Thyroid gland (tissue), 4 donors: ENCODE results near the gene CYP3A5. TPM values are rescaled to one million over a fixed set of nuclear protein-coding genes. Genes with fewer than 3 reads are reported as not detected.
"Not testable (repeated sequence)": the region's sequence is repeated elsewhere in the genome, so short reads cannot be mapped to it uniquely, and the experiment has no call there.

Experiments used
- DNase-seq, 2 donors: peaks; one replicate each; pipeline ENCODE4 v3.0.0-alpha.2; 2019
- H3K27ac ChIP-seq, 3 donors: fragments of 200-600 bp; sonication (generic); 1 replicate in 2 of 3; 2 replicates in 1 of 3; pipeline ENCODE4 v1.5.1; 2016 to 2019; ENCODE audit warnings: mild to moderate bottlenecking in 1 of 3, moderate library complexity in 1 of 3
- H3K27me3 ChIP-seq: fragments of 200-600 bp; sonication (generic); one replicate; pipeline ENCODE4 v1.5.1; 2019
- H3K36me3 ChIP-seq, 2 donors: fragments of 200-600 bp; sonication (generic); one replicate each; pipeline ENCODE4 v1.5.1; 2016 to 2019
- H3K4me1 ChIP-seq, 2 donors: fragments of 200-600 bp; sonication (generic); one replicate each; pipeline ENCODE4 v1.5.1; 2017 to 2019
- H3K4me3 ChIP-seq, 3 donors: fragments of 200-600 bp; sonication (generic); replicated peaks in 1 of 3; 1 replicate in 2 of 3; 2 replicates in 1 of 3; pipeline ENCODE4 v1.5.1; 2016; ENCODE audit warnings: mild to moderate bottlenecking in 1 of 3
- H3K9me3 ChIP-seq: fragments of 200-600 bp; sonication (generic); one replicate; pipeline ENCODE4 v1.5.1; 2017
- CTCF ChIP-seq, 6 experiments: fragments of 200-600 bp in 3 of 6; fragments of 450-650 bp in 3 of 6; sonication (generic) in 3 of 6; IDR thresholded peaks; one replicate each; pipeline ENCODE4 v1.5.1; 2016 to 2019; ENCODE audit warnings: antibody characterized with exemption in 6 of 6, mild to moderate bottlenecking in 2 of 6, inconsistent platforms in 1 of 6, moderate library complexity in 1 of 6
- POLR2A ChIP-seq, 2 donors: fragments of 450-650 bp; IDR thresholded peaks; one replicate each; pipeline ENCODE4 v1.6.1; 2017; ENCODE audit warnings: antibody characterized with exemption in 2 of 2, mild to moderate bottlenecking in 2 of 2, moderate library complexity in 1 of 2
- WGBS, 2 donors: methylation state at CpG; one replicate each; pipeline ENCODE4 v1.1.5; 2017; 5-methylcytosine and 5-hydroxymethylcytosine counted together
- intact Hi-C: fragments of 100-400 bp; cut with DNase I; formaldehyde crosslinking; loops from one replicate; pipeline ENCODE4 v1.15.1; 2023
- total RNA-seq, 4 donors: library from RNA; depleted of rRNA; stranded (reverse); fragments of >200 nt; gene quantifications; one replicate each; pipeline ENCODE4 v1.2.3, GENCODE V29; 2016

The CYP3A5 gene
- 1 to 10 TPM in 1 of 4 donors, under 1 TPM in 3; 0.24 to 1.2 (median 0.73) TPM for total RNA-seq

GRCh38 chr7:99679400-99680191, at the start of gene CYP3A5:
Gene CYP3A5, minus strand, starts transcription at chr7:99679996. Its CDS starts 100 bp downstream, at chr7:99679896.
- Histone ChIP-seq H3K27me3 (no peaks in the 10 kb centered on the region), H3K4me1 (no peaks in the 10 kb centered on the region), H3K9me3 (no peaks in the 10 kb centered on the region), H3K27ac (no peak within 1 kb of the TSS), H3K4me3 (no peak within 1 kb of the TSS), H3K36me3 (no peaks in the 10 kb centered on the region)
- WGBS, 2 donors: 76 to 77% methylated on average over 10 of the region's 10 CpGs
- TF ChIP-seq CTCF (IDR thresholded peaks at IDR 0.05) (no peak), POLR2A (IDR thresholded peaks at IDR 0.05) (no peak)
- intact Hi-C loops: no loop called here
- no peak for DNase-seq

- Histone ChIP-seq H3K36me3 (no peaks in the 10 kb centered on the region), H3K4me1 (no peaks in the 10 kb centered on the region), H3K9me3 (no peaks in the 10 kb centered on the region), H3K27ac (no peak overlapping the region), H3K27me3 (no peaks in the 10 kb centered on the region), H3K4me3 (no peak overlapping the region)
- intact Hi-C loops: no loop called here
- no peak for DNase-seq
- 96 to 97% methylated on average over 2 of the region's 2 CpGs for WGBS, 2 donors
- TF ChIP-seq POLR2A (IDR thresholded peaks at IDR 0.05): no peak
- no peak for TF ChIP-seq CTCF (IDR thresholded peaks at IDR 0.05)
These were observed 48.8 kb upstream of the CYP3A5 start for GRCh38 chr7:99728615-99729014.

DNA sequence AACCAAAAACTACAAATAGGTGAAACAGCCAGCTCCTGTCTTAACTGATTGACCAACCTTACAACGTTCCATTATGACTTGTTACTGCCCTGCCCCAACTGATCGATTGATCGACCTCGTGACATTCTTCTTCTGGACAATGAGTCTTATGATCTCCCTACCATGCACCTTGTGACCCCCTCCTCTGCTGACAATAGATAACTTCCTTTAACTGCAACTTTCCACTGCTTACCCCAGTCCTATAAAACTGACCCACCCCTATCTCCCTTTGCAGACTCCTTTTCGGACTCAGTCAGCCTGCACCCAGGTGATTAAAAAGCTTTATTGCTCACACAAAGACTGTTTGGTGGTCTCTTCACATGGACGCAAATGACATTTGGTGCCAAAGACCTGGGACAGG, 43.4 kb upstream of the CYP3A5 start:
- H3K9me3 ChIP-seq, H3K4me3 ChIP-seq, H3K27ac ChIP-seq, DNase-seq, H3K36me3 ChIP-seq, H3K27me3 ChIP-seq, intact Hi-C loops, H3K4me1 ChIP-seq: not testable (repeated sequence)
- 91% methylated on average over 6 of the region's 6 CpGs for WGBS, 2 donors

DNA sequence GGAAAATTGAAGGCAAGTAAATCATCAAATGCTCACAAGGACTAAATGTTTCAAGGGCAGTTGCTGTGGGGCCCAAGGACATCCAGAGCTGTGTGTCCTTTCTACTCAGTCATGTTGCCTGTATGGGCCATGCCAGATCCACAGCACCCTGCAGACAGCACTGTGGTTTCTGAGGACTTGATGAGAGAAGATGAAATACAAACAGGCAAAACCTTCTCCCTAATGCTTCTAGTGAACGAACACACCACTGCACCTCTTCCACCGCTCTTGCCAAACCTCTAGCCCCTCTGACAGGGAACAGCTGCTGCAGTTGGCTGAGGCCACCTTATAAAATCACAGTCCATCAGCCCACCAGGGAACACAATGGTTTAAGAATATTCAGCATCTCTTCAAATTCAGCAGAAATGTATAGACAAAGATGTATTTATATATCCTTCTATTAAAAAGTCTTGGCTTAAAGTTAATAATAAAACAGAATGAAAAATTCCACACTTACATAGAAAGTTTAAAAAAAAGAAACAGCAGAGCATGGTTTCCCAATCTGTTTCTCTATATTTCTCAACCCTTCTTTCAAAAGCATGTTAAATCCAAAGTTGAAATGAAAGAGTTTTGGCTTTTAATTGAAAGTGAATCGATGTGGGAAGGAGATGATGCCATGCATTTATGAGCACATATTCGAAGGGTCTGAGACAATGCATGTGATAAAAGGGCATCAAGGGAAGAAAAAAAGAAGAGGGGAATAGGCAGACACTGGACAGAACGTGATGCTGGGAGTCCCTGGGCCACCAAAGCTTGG, 41.2 kb upstream of the CYP3A5 start:
- no peak overlapping the region for H3K4me3 ChIP-seq
- no peak overlapping the region for H3K27ac ChIP-seq
- intact Hi-C loops: no loop called here
- H3K27me3 ChIP-seq: no peaks in the 10 kb centered on the region
- no peak for DNase-seq
- no peaks in the 10 kb centered on the region for H3K9me3 ChIP-seq
- H3K36me3 ChIP-seq: no peaks in the 10 kb centered on the region
- H3K4me1 ChIP-seq: no peaks in the 10 kb centered on the region
- TF ChIP-seq CTCF (IDR thresholded peaks at IDR 0.05) (no peak), POLR2A (IDR thresholded peaks at IDR 0.05) (no peak)
- 75 to 76% methylated on average over 5 of the region's 5 CpGs for WGBS, 2 donors

DNA sequence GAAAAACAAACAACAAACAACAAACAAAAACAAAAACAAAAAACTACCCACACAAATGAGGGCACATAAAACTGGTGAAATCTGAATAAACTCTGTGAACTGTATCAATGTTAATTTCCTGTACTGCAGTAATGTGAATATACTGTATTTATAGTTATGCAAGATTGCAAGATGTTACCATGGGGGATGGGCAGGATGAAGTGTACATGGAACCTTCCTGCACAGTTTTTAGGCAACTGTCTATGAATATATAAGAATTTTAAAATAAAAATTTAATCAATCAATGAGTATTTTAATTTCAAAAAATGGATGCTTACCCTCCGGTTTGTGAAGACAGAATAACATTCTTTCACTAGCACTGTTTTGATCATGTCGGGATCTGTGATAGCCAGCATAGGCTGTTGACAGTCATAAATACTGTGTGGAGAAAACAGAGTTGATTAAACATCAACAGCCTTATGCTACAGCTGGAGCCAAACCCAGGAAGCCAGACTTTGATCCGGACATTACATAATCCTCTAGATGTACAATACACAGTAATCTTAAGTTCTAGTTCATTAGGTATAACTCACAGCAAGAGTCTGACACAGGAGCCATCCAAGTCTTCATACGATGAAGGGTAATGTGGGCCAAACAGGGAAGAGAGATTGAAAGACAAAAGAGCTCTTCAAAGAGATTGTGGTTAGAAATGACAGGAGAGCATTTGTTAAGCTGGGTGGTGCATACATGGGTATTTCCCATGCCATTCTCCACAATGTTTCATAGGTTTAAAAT, 40.4 kb upstream of the CYP3A5 start:
- TF ChIP-seq POLR2A (IDR thresholded peaks at IDR 0.05) (no peak), CTCF (IDR thresholded peaks at IDR 0.05) (no peak)
- 86 to 89% methylated on average over 4 of the region's 4 CpGs for WGBS, 2 donors
- no peaks in the 10 kb centered on the region for H3K4me1 ChIP-seq
- no peak overlapping the region for H3K27ac ChIP-seq
- DNase-seq: no peak
- intact Hi-C loops: no loop called here
- no peaks in the 10 kb centered on the region for H3K36me3 ChIP-seq
- no peak overlapping the region for H3K4me3 ChIP-seq
- no peaks in the 10 kb centered on the region for H3K9me3 ChIP-seq
- no peaks in the 10 kb centered on the region for H3K27me3 ChIP-seq
